HG02610 (cell line): Measurements from ENCODE around the gene ARHGAP15.
"Not testable (repeated sequence)": the region's sequence is repeated elsewhere in the genome, so short reads cannot be mapped to it uniquely, and the experiment has no call there.

Experiments used
- ATAC-seq: cut with Tn5 transposase; IDR thresholded peaks from one replicate; pipeline ENCODE4 v1.9.1; 2021; ENCODE audit warnings: mild to moderate bottlenecking, moderate library complexity; ENCODE audit not compliant: unreplicated experiment

ARHGAP15 gene

GRCh38 chr2:143522699-143523098 is 393.5 kb downstream of the ARHGAP15 start:
- no peak for ATAC-seq

GRCh38 chr2:143524119-143524553 is 394.9 kb downstream of the ARHGAP15 start:
- no peak for ATAC-seq

GRCh38 chr2:143524559-143525401 is 395.6 kb downstream of the ARHGAP15 start:
- ATAC-seq, result no peak

- ATAC-seq, result no peak
Observed at GRCh38 chr2:143525402-143525860, 396.2 kb downstream of the ARHGAP15 start.

GRCh38 chr2:143526498-143526897 is 397.3 kb downstream of the ARHGAP15 start:
- no peak for ATAC-seq

- ATAC-seq, result no peak
Observed at GRCh38 chr2:143528021-143528420, 398.8 kb downstream of the ARHGAP15 start.

GRCh38 chr2:143529118-143529720 is 400.0 kb downstream of the ARHGAP15 start:
- ATAC-seq, result no peak

GRCh38 chr2:143530758-143531157 is 401.5 kb downstream of the ARHGAP15 start:
- no peak for ATAC-seq

GRCh38 chr2:143532061-143532460 is 402.8 kb downstream of the ARHGAP15 start:
- ATAC-seq, result no peak

GRCh38 chr2:143533846-143534245 is 404.6 kb downstream of the ARHGAP15 start:
- ATAC-seq, result no peak

GRCh38 chr2:143535802-143536201 is 406.6 kb downstream of the ARHGAP15 start:
- no peak for ATAC-seq

GRCh38 chr2:143541899-143542298 is 412.7 kb downstream of the ARHGAP15 start:
- ATAC-seq, result not testable (repeated sequence)

- no peak for ATAC-seq
Observed at GRCh38 chr2:143545059-143545948, 416.1 kb downstream of the ARHGAP15 start.

- no peak for ATAC-seq
Observed at GRCh38 chr2:143545949-143546255, 416.7 kb downstream of the ARHGAP15 start.

GRCh38 chr2:143548032-143548431 is 418.8 kb downstream of the ARHGAP15 start:
- ATAC-seq, result no peak

GRCh38 chr2:143550500-143550899 is 421.3 kb downstream of the ARHGAP15 start:
- no peak for ATAC-seq

GRCh38 chr2:143551971-143552650 is 422.9 kb downstream of the ARHGAP15 start:
- ATAC-seq, result no peak

GRCh38 chr2:143553261-143553660 is 424.0 kb downstream of the ARHGAP15 start:
- peak; percentile 56 for ATAC-seq

- no peak for ATAC-seq
Observed at GRCh38 chr2:143558665-143559064, 429.4 kb downstream of the ARHGAP15 start.

- ATAC-seq, result no peak
Observed at GRCh38 chr2:143559147-143559546, 429.9 kb downstream of the ARHGAP15 start.

GRCh38 chr2:143560724-143561123 is 431.5 kb downstream of the ARHGAP15 start:
- no peak for ATAC-seq
